GM12864 (cell line): Measurements from ENCODE around the gene ACTR2.

Experiments
- DNase-seq: peaks from one replicate; pipeline ENCODE4 v3.0.0-alpha.2; 2011; ENCODE audit warnings: low read depth
- H3K4me3 ChIP-seq: 2 replicates; pipeline ENCODE4 v1.5.1; 2011; ENCODE audit warnings: mild to moderate bottlenecking, low read depth, low read length, control low read depth
- CTCF ChIP-seq: IDR thresholded peaks from 2 replicates; pipeline ENCODE4 v1.5.1; 2011; ENCODE audit warnings: low read depth, mild to moderate bottlenecking, moderate library complexity, low read length, control low read depth, inconsistent platforms; ENCODE audit errors: missing control alignments

The ACTR2 gene

GRCh38 chr2:65292106-65292400 is 64.4 kb downstream of the ACTR2 start:
- H3K4me3 ChIP-seq = no peak overlapping the region
- no peak for TF ChIP-seq CTCF
- DNase-seq = no peak

- no peak for DNase-seq
- no peak overlapping the region for H3K4me3 ChIP-seq
- no peak for TF ChIP-seq CTCF
Observed at GRCh38 chr2:65292461-65293011, 64.9 kb downstream of the ACTR2 start.

GRCh38 chr2:65293376-65293775 is 65.7 kb downstream of the ACTR2 start:
- DNase-seq = no peak
- no peak for TF ChIP-seq CTCF
- no peak overlapping the region for H3K4me3 ChIP-seq

- no peak for TF ChIP-seq CTCF
- H3K4me3 ChIP-seq = no peak overlapping the region
- no peak for DNase-seq
Observed at GRCh38 chr2:65294136-65294535, 66.5 kb downstream of the ACTR2 start.

GRCh38 chr2:65294701-65295100 is 67.1 kb downstream of the ACTR2 start:
- DNase-seq = no peak
- H3K4me3 ChIP-seq = no peak overlapping the region
- no peak for TF ChIP-seq CTCF

GRCh38 chr2:65296971-65297370 is 69.3 kb downstream of the ACTR2 start:
- no peak for DNase-seq

GRCh38 chr2:65297544-65297943 is 69.9 kb downstream of the ACTR2 start:
- no peak for DNase-seq
- no peak overlapping the region for H3K4me3 ChIP-seq
- no peak for TF ChIP-seq CTCF

More at GRCh38 chr2:65296971-65297370, 69.3 kb downstream of the ACTR2 start:
- TF ChIP-seq CTCF = no peak
- no peak overlapping the region for H3K4me3 ChIP-seq
